SK-N-SH (cell line): Measurements from ENCODE around the gene CDAN1. TPM values are rescaled to one million over a fixed set of nuclear protein-coding genes. Genes with fewer than 3 reads are reported as not detected.

Source experiments
- CTCF ChIA-PET: fragments of 300-600, 350-600 bp; formaldehyde crosslinking; extraction: SDS; loops from one replicate; lab custom pipeline; 2021; lab: Yijun Ruan, JAX
- POLR2A ChIA-PET: fragments of 350-600 bp; sonication (Branson Sonifier 250); formaldehyde crosslinking; extraction: SDS; loops from one replicate; lab custom pipeline; 2020; ENCODE audit warnings: antibody characterized with exemption, inconsistent platforms; lab: Yijun Ruan, JAX
- DNase-seq: peaks from one replicate; pipeline ENCODE4 v3.0.0; 2012
- H2AFZ ChIP-seq: fragments of 200-600 bp; sonication (generic); 2 replicates; pipeline ENCODE4 v1.8.1; 2016; ENCODE audit warnings: antibody characterized with exemption, mild to moderate bottlenecking, low read depth
- H3F3A ChIP-seq: fragments of 200-600 bp; sonication (generic); replicated peaks from 2 replicates; pipeline ENCODE3; 2016; ENCODE audit warnings: antibody characterized with exemption, mild to moderate bottlenecking; ENCODE audit not compliant: insufficient read depth
- H3K27ac ChIP-seq, 2 experiments: fragments of 200-500 bp in 1 of 2; fragments of 200-600 bp in 1 of 2; sonication (Bioruptor generic) in 1 of 2; sonication (generic), shearing (Covaris generic) in 1 of 2; 2 replicates each; pipeline versions ENCODE4 v1.5.1 to v1.6.1; 2014 to 2016; ENCODE audit warnings: low read depth in 2 of 2, inconsistent platforms in 1 of 2, low read length in 1 of 2, mild to moderate bottlenecking in 1 of 2, mixed read lengths in 1 of 2
- H3K27me3 ChIP-seq: fragments of 200-600 bp; sonication (generic), shearing (Covaris generic); 2 replicates; pipeline ENCODE4 v1.6.1; 2016; ENCODE audit warnings: mixed run types; ENCODE audit not compliant: insufficient read depth
- H3K36me3 ChIP-seq, 2 experiments: fragments of 200-500 bp in 1 of 2; fragments of 200-600 bp in 1 of 2; sonication (Bioruptor generic) in 1 of 2; sonication (generic) in 1 of 2; replicated peaks in 1 of 2; 2 replicates each; pipeline versions ENCODE3 to v1.5.1; 2014 to 2016; ENCODE audit warnings: low read length in 1 of 2, mild to moderate bottlenecking in 1 of 2; ENCODE audit not compliant: insufficient read depth in 2 of 2, control insufficient read depth in 1 of 2
- H3K4me1 ChIP-seq, 2 experiments: fragments of 200-500 bp in 1 of 2; fragments of 200-600 bp in 1 of 2; sonication (Bioruptor generic) in 1 of 2; sonication (generic), shearing (Covaris generic) in 1 of 2; 2 replicates each; pipeline versions ENCODE4 v1.5.1 to v1.6.1; 2014 to 2016; ENCODE audit warnings: low read depth in 1 of 2, low read length in 1 of 2, mixed run types in 1 of 2; ENCODE audit not compliant: insufficient read depth in 2 of 2, control insufficient read depth in 1 of 2
- H3K4me2 ChIP-seq: fragments of 200-600 bp; sonication (generic), shearing (Covaris generic); 2 replicates; pipeline ENCODE4 v1.6.1; 2017; ENCODE audit warnings: mixed run types
- H3K4me3 ChIP-seq, 2 experiments: fragments of 200-500 bp in 1 of 2; fragments of 200-600 bp in 1 of 2; sonication (Bioruptor generic) in 1 of 2; sonication (generic), shearing (Covaris generic) in 1 of 2; 2 replicates each; pipeline versions ENCODE4 v1.5.1 to v1.8.1; 2014 to 2016; ENCODE audit warnings: low read depth in 2 of 2, inconsistent platforms in 1 of 2, low read length in 1 of 2, mild to moderate bottlenecking in 1 of 2, mixed read lengths in 1 of 2, moderate library complexity in 1 of 2
- H3K79me2 ChIP-seq: fragments of 200-600 bp; sonication (generic); 2 replicates; pipeline ENCODE4 v1.8.1; 2017; ENCODE audit warnings: mild to moderate bottlenecking; ENCODE audit not compliant: insufficient read depth
- H3K9ac ChIP-seq: fragments of 200-600 bp; sonication (generic); 2 replicates; pipeline ENCODE4 v1.6.1; 2017; ENCODE audit warnings: mixed run types
- H3K9me2 ChIP-seq: fragments of 200-600 bp; sonication (generic); 2 replicates; pipeline ENCODE4 v1.6.1; 2017; ENCODE audit warnings: mixed run types
- H3K9me3 ChIP-seq: fragments of 200-600 bp; sonication (generic); 2 replicates; pipeline ENCODE4 v1.6.1; 2017; ENCODE audit warnings: mixed run types, mild to moderate bottlenecking, moderate library complexity
- H4K20me1 ChIP-seq: fragments of 200-600 bp; sonication (generic); 2 replicates; pipeline ENCODE4 v1.6.1; 2017; ENCODE audit warnings: mild to moderate bottlenecking, mixed run types; ENCODE audit not compliant: insufficient read depth
- EP300 ChIP-seq, 2 experiments: IDR thresholded peaks; 2 replicates each; pipeline versions ENCODE4 v1.4.0 to v1.6.1; 2012; ENCODE audit warnings: borderline replicate concordance in 1 of 2, low read depth in 1 of 2, low read length in 1 of 2
- FOSL2 ChIP-seq: IDR thresholded peaks from 2 replicates; pipeline ENCODE4 v1.4.0; 2012; ENCODE audit warnings: low read depth, mild to moderate bottlenecking, moderate library complexity, borderline replicate concordance
- GATA2 ChIP-seq: sonication (generic); formaldehyde crosslinking; IDR thresholded peaks from 2 replicates; pipeline ENCODE4 v1.5.0; 2020; ENCODE audit warnings: mild to moderate bottlenecking, missing genetic modification reagents
- JUND ChIP-seq: IDR thresholded peaks from 2 replicates; pipeline ENCODE4 v1.4.0; 2012
- MXI1 ChIP-seq: IDR thresholded peaks from 2 replicates; pipeline ENCODE4 v1.6.1; 2012; ENCODE audit warnings: mild to moderate bottlenecking, low read depth, low read length, improper control_type of control experiment
- NFIC ChIP-seq: IDR thresholded peaks from 2 replicates; pipeline ENCODE4 v1.4.0; 2012; ENCODE audit warnings: borderline replicate concordance
- POLR2AphosphoS5 ChIP-seq: IDR thresholded peaks from 2 replicates; pipeline ENCODE4 v1.6.1; 2012; ENCODE audit warnings: low read depth, low read length
- RCOR1 ChIP-seq: fragments of 150-350 bp; IDR thresholded peaks from 2 replicates; pipeline ENCODE4 v1.6.1; 2017; ENCODE audit warnings: antibody characterized with exemption, low read length
- TEAD4 ChIP-seq: IDR thresholded peaks from 2 replicates; pipeline ENCODE4 v1.4.0; 2012; ENCODE audit warnings: mild to moderate bottlenecking, borderline replicate concordance; ENCODE audit not compliant: insufficient read depth
- WGBS: methylation state at CpG from one replicate; pipeline ENCODE4 v1.1.6; 2017; ENCODE audit warnings: low lambda C conversion rate; 5-methylcytosine and 5-hydroxymethylcytosine counted together
- polyA plus RNA-seq, 3 experiments: library from polyadenylated mRNA; depleted of rRNA; stranded (reverse); fragments of >200 nt; gene quantifications; 2 replicates each; pipeline ENCODE4 v1.2.3, GENCODE V29; 2012
- TF ChIP-seq, protein P1 (sequence below): fragments of 200-600 bp; sonication (generic); IDR thresholded peaks from 2 replicates; pipeline ENCODE4 v1.6.1; 2017; ENCODE audit warnings: antibody characterized with exemption, mild to moderate bottlenecking, moderate library complexity

The CDAN1 gene
- polyA plus RNA-seq, 1 of the 3 experiments (the other 2 are of a cell fraction) = 6.2 TPM

- Histone ChIP-seq H3K27ac (no peak overlapping the region), H3K4me1 (peaks cover 0 to 7% of the 10 kb centered on the region in 2 experiments; a peak in 1 of 4 replicates), H3K79me2 (peaks cover 2% of the 10 kb centered on the region; the same call in 1 of the 2 replicates), H3K27me3 (no peaks in the 10 kb centered on the region), H3K4me2 (no peak overlapping the region)
- TF ChIP-seq FOSL2 (no peak), TEAD4 (no peak), EP300 (IDR thresholded peaks at IDR 0.05; ENCODE audit: borderline replicate concordance in 1 of 2, low read depth in 1 of 2, low read length in 1 of 2) (no peak), JUND (no peak), RCOR1 (no peak), NFIC (no peak), MXI1 (no peak), POLR2AphosphoS5 (no peak)
- TF ChIP-seq, protein P1, sequence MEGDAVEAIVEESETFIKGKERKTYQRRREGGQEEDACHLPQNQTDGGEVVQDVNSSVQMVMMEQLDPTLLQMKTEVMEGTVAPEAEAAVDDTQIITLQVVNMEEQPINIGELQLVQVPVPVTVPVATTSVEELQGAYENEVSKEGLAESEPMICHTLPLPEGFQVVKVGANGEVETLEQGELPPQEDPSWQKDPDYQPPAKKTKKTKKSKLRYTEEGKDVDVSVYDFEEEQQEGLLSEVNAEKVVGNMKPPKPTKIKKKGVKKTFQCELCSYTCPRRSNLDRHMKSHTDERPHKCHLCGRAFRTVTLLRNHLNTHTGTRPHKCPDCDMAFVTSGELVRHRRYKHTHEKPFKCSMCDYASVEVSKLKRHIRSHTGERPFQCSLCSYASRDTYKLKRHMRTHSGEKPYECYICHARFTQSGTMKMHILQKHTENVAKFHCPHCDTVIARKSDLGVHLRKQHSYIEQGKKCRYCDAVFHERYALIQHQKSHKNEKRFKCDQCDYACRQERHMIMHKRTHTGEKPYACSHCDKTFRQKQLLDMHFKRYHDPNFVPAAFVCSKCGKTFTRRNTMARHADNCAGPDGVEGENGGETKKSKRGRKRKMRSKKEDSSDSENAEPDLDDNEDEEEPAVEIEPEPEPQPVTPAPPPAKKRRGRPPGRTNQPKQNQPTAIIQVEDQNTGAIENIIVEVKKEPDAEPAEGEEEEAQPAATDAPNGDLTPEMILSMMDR = no peak
- TF ChIP-seq, all 33 proteins: peak for 0
- no peak overlapping the region for H2AFZ ChIP-seq
- peak; percentile 3 for DNase-seq
- H4K20me1 ChIP-seq = no peaks in the 10 kb centered on the region
- no peak overlapping the region for H3K9ac ChIP-seq
- CTCF ChIA-PET = interaction anchor here (2.7 kb wide), 1 partner anchor 11 kb away, joined by 9 read pairs; no protein-coding TSS in a partner anchor
- 94% methylated on average over 2 of the region's 6 CpGs for WGBS
- no peaks in the 10 kb centered on the region for H3K9me2 ChIP-seq
- POLR2A ChIA-PET = no interaction called here
- no peak overlapping the region for H3K4me3 ChIP-seq
- H3F3A ChIP-seq = peaks cover 18% of the 10 kb centered on the region
- H3K36me3 ChIP-seq = peaks cover 41 to 71% of the 10 kb centered on the region in 2 experiments
- H3K9me3 ChIP-seq = no peaks in the 10 kb centered on the region
Observed at GRCh38 chr15:42724276-42724675, 12.7 kb downstream of the CDAN1 start.

DNA sequence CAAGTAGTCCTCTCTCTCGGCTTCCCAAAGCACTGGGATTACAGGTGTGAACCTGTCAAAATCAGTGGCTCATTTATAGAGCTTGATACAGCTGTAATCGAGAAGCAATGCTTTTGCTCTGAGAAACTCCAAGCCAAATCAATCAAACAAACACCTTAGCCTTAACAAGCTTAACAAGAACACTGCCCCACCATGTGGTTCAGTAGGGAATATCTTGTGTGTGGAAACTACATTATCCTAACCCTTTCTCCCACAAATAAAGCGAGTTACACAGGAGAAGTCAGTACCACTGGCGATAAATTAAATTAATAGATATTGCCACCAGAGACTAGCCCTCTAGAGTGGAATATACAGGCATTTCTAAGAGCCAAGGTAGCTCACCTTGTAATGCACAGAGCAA is 13.9 kb downstream of the CDAN1 start:
- H3K4me3 ChIP-seq = no peak overlapping the region
- H3K27ac ChIP-seq = no peak overlapping the region
- ChIA-PET POLR2A (interaction anchor here (0.9 kb wide), 1 partner anchor 17 kb away, joined by 3 read pairs; no protein-coding TSS in a partner anchor), CTCF (interaction anchor here (0.6 to 2.7 kb wide), 8 partner anchors 10 to 636 kb away, joined by 3 to 9 read pairs (median 4); partner anchors contain the start of gene CDAN1)
- peak; percentile 11 for DNase-seq
- peaks cover 0 to 2% of the 10 kb centered on the region in 2 experiments; a peak in 1 of 4 replicates for H3K4me1 ChIP-seq
- peaks cover 41 to 62% of the 10 kb centered on the region in 2 experiments for H3K36me3 ChIP-seq
- H3K79me2 ChIP-seq = peaks cover 2% of the 10 kb centered on the region; the same call in 1 of the 2 replicates
- H3F3A ChIP-seq = peaks cover 18% of the 10 kb centered on the region
- H3K9me3 ChIP-seq = no peaks in the 10 kb centered on the region
- H4K20me1 ChIP-seq = no peaks in the 10 kb centered on the region
- no peak overlapping the region for H3K4me2 ChIP-seq
- WGBS = 90% methylated on average over 4 of the region's 4 CpGs
- TF ChIP-seq, protein P1 = peak; percentile 23; the same call in 1 of the 2 replicates
- TF ChIP-seq GATA2 (CRISPR knock-in tag) = no peak
- H2AFZ ChIP-seq = no peak overlapping the region
- H3K9me2 ChIP-seq = no peaks in the 10 kb centered on the region
- H3K27me3 ChIP-seq = no peaks in the 10 kb centered on the region
- H3K9ac ChIP-seq = no peak overlapping the region
